Endothelial cell of umbilical vein (primary cell): ENCODE measurements around the gene FDX1. TPM values are rescaled to one million over a fixed set of nuclear protein-coding genes. Genes with fewer than 3 reads are reported as not detected.

Experiments
- BruUV-seq: library from RNA; stranded (reverse); fragments of 400-500 nt; replicated peaks from 2 replicates; lab custom pipeline; 2021; lab: Mats Ljungman, UMichigan
- CTCF ChIA-PET: fragments of 300-600, 350-600 bp; sonication (Branson Sonifier 250); formaldehyde crosslinking; loops from one replicate; lab custom pipeline; 2021; ENCODE audit warnings: antibody characterized with exemption, inconsistent platforms; lab: Charles Lee
- POLR2A ChIA-PET: fragments of 300-600, 350-600 bp; sonication (Branson Sonifier 250); formaldehyde crosslinking; loops from one replicate; lab custom pipeline; 2021; ENCODE audit warnings: antibody characterized with exemption, inconsistent platforms; lab: Charles Lee
- DNase-seq: peaks from one replicate; pipeline ENCODE4 v3.0.0-alpha.2; 2011; ENCODE audit warnings: low read depth, low spot score
- FAIRE-seq: peaks from 2 replicates; lab custom pipeline; 2011; peaks lifted over from hg19 to GRCh38; lab: Jason Lieb, UNC
- H2AFZ ChIP-seq: 2 replicates; pipeline ENCODE4 v1.6.0; 2012; ENCODE audit warnings: low read depth, low read length, control low read depth, inconsistent platforms
- H3K27ac ChIP-seq: 2 replicates; pipeline ENCODE4 v1.5.1; 2011; ENCODE audit warnings: low read depth, mild to moderate bottlenecking, control low read depth, low read length, moderate library complexity; ENCODE audit not compliant: insufficient read depth
- H3K27me3 ChIP-seq, 2 experiments: 2 replicates each; pipeline versions ENCODE4 v1.6.0 to v1.6.1; 2011; ENCODE audit warnings: low read length in 2 of 2, mixed read lengths in 1 of 2; ENCODE audit not compliant: control insufficient read depth in 2 of 2, insufficient read depth in 2 of 2
- H3K36me3 ChIP-seq, 2 experiments: 2 replicates in 1 of 2; 3 replicates in 1 of 2; pipeline ENCODE4 v1.5.1; 2011; ENCODE audit warnings: low read length in 2 of 2, mild to moderate bottlenecking in 1 of 2, moderate library complexity in 1 of 2; ENCODE audit not compliant: control insufficient read depth in 2 of 2, insufficient read depth in 2 of 2; ENCODE audit errors: extremely low read depth in 1 of 2
- H3K4me1 ChIP-seq: 3 replicates; pipeline ENCODE4 v1.5.1; 2011; ENCODE audit warnings: mild to moderate bottlenecking, low read length; ENCODE audit not compliant: control insufficient read depth, insufficient read depth; ENCODE audit errors: extremely low read depth
- H3K4me2 ChIP-seq: 2 replicates; pipeline ENCODE4 v1.6.1; 2011; ENCODE audit warnings: low read length, control low read depth, mixed read lengths; ENCODE audit not compliant: insufficient read depth
- H3K4me3 ChIP-seq, 3 experiments: fragments of 200-600 bp in 1 of 3; sonication (generic), shearing (Covaris generic) in 1 of 3; replicated peaks in 1 of 3; 2 replicates each; pipeline ENCODE4 v1.5.1; 2011 to 2016; ENCODE audit warnings: control low read depth in 3 of 3, low read length in 3 of 3, mild to moderate bottlenecking in 2 of 3, inconsistent platforms in 1 of 3, low read depth in 1 of 3, moderate library complexity in 1 of 3; ENCODE audit not compliant: insufficient read depth in 1 of 3
- H3K79me2 ChIP-seq: 2 replicates; pipeline ENCODE4 v1.6.0; 2012; ENCODE audit warnings: low read length, inconsistent platforms; ENCODE audit not compliant: control insufficient read depth, insufficient read depth
- H3K9ac ChIP-seq: replicated peaks from 2 replicates; pipeline ENCODE3; 2011; ENCODE audit warnings: low read length, control low read depth; ENCODE audit not compliant: insufficient read depth; ENCODE audit errors: extremely low read depth
- H3K9me1 ChIP-seq: replicated peaks from 3 replicates; pipeline ENCODE4 v1.6.0; 2011; ENCODE audit warnings: mild to moderate bottlenecking, low read length; ENCODE audit not compliant: control insufficient read depth, insufficient read depth; ENCODE audit errors: extremely low read depth
- H3K9me3 ChIP-seq: replicated peaks from 2 replicates; pipeline ENCODE4 v1.5.1; 2012; ENCODE audit warnings: low read length, inconsistent platforms; ENCODE audit not compliant: control insufficient read depth, insufficient read depth
- H4K20me1 ChIP-seq: replicated peaks from 2 replicates; pipeline ENCODE3; 2011; ENCODE audit warnings: mild to moderate bottlenecking, low read length; ENCODE audit not compliant: control insufficient read depth, insufficient read depth; ENCODE audit errors: extremely low read depth
- CTCF ChIP-seq, 2 donors: IDR thresholded peaks; 1 replicate in 1 of 2; 2 replicates in 1 of 2; pipeline ENCODE4 v1.5.1; 2011; ENCODE audit warnings: low read length in 2 of 2, mild to moderate bottlenecking in 2 of 2, moderate library complexity in 2 of 2, control low read depth in 1 of 2, inconsistent platforms in 1 of 2, low read depth in 1 of 2; ENCODE audit not compliant: insufficient read depth in 1 of 2; ENCODE audit errors: extremely low read depth in 1 of 2
- EZH2 ChIP-seq: IDR thresholded peaks from 2 replicates; pipeline ENCODE4 v1.6.1; 2012; ENCODE audit warnings: borderline replicate concordance, low read depth, mild to moderate bottlenecking, moderate library complexity, low read length, inconsistent platforms; ENCODE audit not compliant: severe bottlenecking
- FOS ChIP-seq: IDR thresholded peaks from 2 replicates; pipeline ENCODE4 v1.6.1; 2011; ENCODE audit warnings: mild to moderate bottlenecking, low read length, moderate library complexity, borderline replicate concordance; ENCODE audit not compliant: insufficient read depth
- GATA2 ChIP-seq: IDR thresholded peaks from 2 replicates; pipeline ENCODE4 v1.7.0; 2011; ENCODE audit warnings: low read depth, mild to moderate bottlenecking, moderate library complexity, mixed read lengths, low read length; ENCODE audit not compliant: insufficient read length, insufficient read depth
- JUN ChIP-seq: IDR thresholded peaks from 2 replicates; pipeline ENCODE4 v1.6.1; 2011; ENCODE audit warnings: borderline replicate concordance, low read depth; ENCODE audit not compliant: insufficient read length, insufficient read depth
- MAX ChIP-seq: IDR thresholded peaks from 2 replicates; pipeline ENCODE4 v1.6.1; 2011; ENCODE audit not compliant: insufficient read depth, insufficient read length
- MYC ChIP-seq: IDR thresholded peaks from one replicate; pipeline ENCODE4 v1.6.1; 2011; ENCODE audit warnings: mild to moderate bottlenecking, low read depth, low read length
- POLR2A ChIP-seq: IDR thresholded peaks from 2 replicates; pipeline ENCODE4 v1.6.1; 2012; ENCODE audit warnings: low read depth, mild to moderate bottlenecking, control low read depth, low read length
- POLR2AphosphoS5 ChIP-seq: IDR thresholded peaks from 2 replicates; pipeline ENCODE4 v1.6.1; 2012; ENCODE audit warnings: low read depth, mild to moderate bottlenecking, control low read depth, low read length, moderate library complexity; ENCODE audit not compliant: insufficient read depth
- dilution Hi-C: fragments of 300-500 bp; cut with MboI; formaldehyde crosslinking; loops from one replicate; pipeline ENCODE4 v1.15.0; 2019; ENCODE audit warnings: low sequenced_read_pairs; ENCODE audit not compliant: extremely low pct_ligation_motif_present
- intact Hi-C: fragments of 100-400 bp; cut with micrococcal nuclease; formaldehyde crosslinking; loops from one replicate; pipeline ENCODE4 v1.10.0; 2022
- polyA plus RNA-seq, 4 experiments: library from polyadenylated mRNA; depleted of rRNA in 3 of 4; stranded (reverse) in 3 of 4; unstranded in 1 of 4; fragments of >200 nt; gene quantifications; 2 replicates each; pipeline versions ENCODE4 v1.2.1 to v1.2.3, GENCODE V29; 2011 to 2012; ENCODE audit warnings: missing spikeins in 1 of 4
- total RNA-seq: library from RNA; stranded (reverse); gene quantifications from 2 replicates; pipeline ENCODE4 v1.2.3, GENCODE V29; 2021

FDX1 gene
- total and polyA plus RNA-seq, 2 donors (not counting 3 experiments of a cell fraction or from before 2014, with no cell fraction given) = 4.7 to 11.0 TPM

- H2AFZ ChIP-seq = no peak overlapping the region
- FAIRE-seq (no peak), DNase-seq (no peak)
- intact Hi-C loops (no loop called here), dilution Hi-C loops (no loop called here)
- TF ChIP-seq CTCF (IDR thresholded peaks at IDR 0.05; ENCODE audit: extremely low read depth in 1 of 2, insufficient read depth in 1 of 2, low read depth in 1 of 2, low read length in 2 of 2) = no peak
- no peak for TF ChIP-seq MYC
- no peak for TF ChIP-seq JUN
- no peak for TF ChIP-seq FOS
- no peak for TF ChIP-seq MAX
- TF ChIP-seq EZH2 = no peak
- no peak for TF ChIP-seq POLR2AphosphoS5
- TF ChIP-seq POLR2A = no peak
- TF ChIP-seq GATA2 = no peak
- H3K36me3 ChIP-seq = no peaks in the 10 kb centered on the region
- H3K9me3 ChIP-seq = no peaks in the 10 kb centered on the region
- no peaks in the 10 kb centered on the region for H3K9me1 ChIP-seq
- no TSS peak for BruUV-seq
- no peaks in the 10 kb centered on the region for H4K20me1 ChIP-seq
- POLR2A ChIA-PET = no interaction called here
- no peaks in the 10 kb centered on the region for H3K79me2 ChIP-seq
- H3K4me3 ChIP-seq = no peak overlapping the region
- no peaks in the 10 kb centered on the region for H3K4me1 ChIP-seq
- no peak overlapping the region for H3K27ac ChIP-seq
- no peak overlapping the region for H3K4me2 ChIP-seq
- CTCF ChIA-PET = interaction anchor here (0.7 to 1.0 kb wide), 2 partner anchors 12 to 46 kb away, joined by 3 read pairs; no protein-coding TSS in a partner anchor
- H3K27me3 ChIP-seq = no peaks in the 10 kb centered on the region
- no peak overlapping the region for H3K9ac ChIP-seq
Measured at GRCh38 chr11:110409174-110409573, 20.6 kb upstream of the FDX1 start.
